Panc1 (cell line): ENCODE measurements around the gene NTRK1. TPM values are rescaled to one million over a fixed set of nuclear protein-coding genes. Genes with fewer than 3 reads are reported as not detected.
A peak's percentile ranks its signal among the peaks of the same experiment; 100 is the strongest.

Experiments
- ATAC-seq: fragments of 200-7000 bp; cut with Tn5 transposase; 2 replicates; pipeline ENCODE4 v1.9.1; 2020; ENCODE audit warnings: mild to moderate bottlenecking, moderate library complexity
- BruUV-seq: library from RNA; stranded (reverse); fragments of 400-500 nt; replicated peaks from 2 replicates; lab custom pipeline; 2021; lab: Mats Ljungman, UMichigan
- CTCF ChIA-PET: fragments of 300-600 bp; sonication (Branson Sonifier 250); formaldehyde crosslinking; loops from one replicate; lab custom pipeline; 2022; ENCODE audit warnings: antibody characterized with exemption; lab: Charles Lee
- POLR2A ChIA-PET: fragments of 300-600 bp; sonication (Branson Sonifier 250); formaldehyde crosslinking; loops from one replicate; lab custom pipeline; 2022; ENCODE audit warnings: antibody characterized with exemption; lab: Charles Lee
- DNase-seq: peaks from one replicate; pipeline ENCODE4 v3.0.0-alpha.2; 2010; ENCODE audit warnings: low read depth, low spot score
- H3K27ac ChIP-seq: 2 replicates; pipeline ENCODE4 v1.5.1; 2011; ENCODE audit warnings: mild to moderate bottlenecking, low read length, inconsistent platforms
- H3K27me3 ChIP-seq: fragments of 200-500 bp; sonication (Bioruptor generic); 2 replicates; pipeline ENCODE4 v1.6.0; 2014; ENCODE audit warnings: low read length, inconsistent platforms; ENCODE audit not compliant: control insufficient read depth, insufficient read depth
- H3K36me3 ChIP-seq: fragments of 200-500 bp; sonication (Bioruptor generic); 2 replicates; pipeline ENCODE4 v1.5.1; 2014; ENCODE audit warnings: inconsistent platforms, mild to moderate bottlenecking, low read length, moderate library complexity; ENCODE audit not compliant: control insufficient read depth, insufficient read depth
- H3K4me1 ChIP-seq: 2 replicates; pipeline ENCODE4 v1.5.1; 2011; ENCODE audit warnings: inconsistent platforms, mild to moderate bottlenecking, low read length, moderate library complexity; ENCODE audit not compliant: control insufficient read depth, insufficient read depth
- H3K4me3 ChIP-seq, 2 experiments: 2 replicates each; pipeline ENCODE4 v1.5.1; 2011 to 2012; ENCODE audit warnings: low read depth in 2 of 2, low read length in 2 of 2, mild to moderate bottlenecking in 2 of 2, inconsistent platforms in 1 of 2, moderate library complexity in 1 of 2
- H3K9me3 ChIP-seq: fragments of 200-500 bp; sonication (Bioruptor generic); 2 replicates; pipeline ENCODE4 v1.5.1; 2014; ENCODE audit warnings: low read depth, mild to moderate bottlenecking, inconsistent platforms, low read length, moderate library complexity; ENCODE audit not compliant: control insufficient read depth, insufficient read depth
- POLR2AphosphoS5 ChIP-seq: IDR thresholded peaks from 2 replicates; pipeline ENCODE4 v1.6.1; 2012; ENCODE audit warnings: mild to moderate bottlenecking, low read depth, low read length, moderate library complexity
- SIN3A ChIP-seq: IDR thresholded peaks from 2 replicates; pipeline ENCODE4 v1.6.1; 2012; ENCODE audit warnings: low read depth, mild to moderate bottlenecking, low read length, moderate library complexity, borderline replicate concordance; ENCODE audit not compliant: insufficient read depth
- TCF7L2 ChIP-seq: IDR thresholded peaks from 2 replicates; pipeline ENCODE4 v1.6.1; 2011; ENCODE audit warnings: mild to moderate bottlenecking, low read depth, low read length, inconsistent platforms
- in situ Hi-C: cut with HindIII; loops from 2 replicates; pipeline ENCODE4 v1.10.0; 2016; ENCODE audit warnings: low sequenced_read_pairs, low pct_unique_long_range_greater_than_20kb
- intact Hi-C: fragments of 100-400 bp; cut with micrococcal nuclease; formaldehyde crosslinking; loops from one replicate; pipeline ENCODE4 v1.10.0; 2022; ENCODE audit not compliant: unreplicated experiment
- total RNA-seq: library from RNA; stranded (reverse); gene quantifications from one replicate; pipeline ENCODE4 v1.2.1, GENCODE V29; 2021; ENCODE audit not compliant: unreplicated experiment
- TF ChIP-seq, protein P1 (sequence below), 2 experiments: IDR thresholded peaks; 2 replicates each; pipeline ENCODE4 v1.6.1; 2011 to 2012; ENCODE audit warnings: low read depth in 2 of 2, control low read depth in 1 of 2, low read length in 1 of 2, mild to moderate bottlenecking in 1 of 2, moderate library complexity in 1 of 2; ENCODE audit not compliant: insufficient read depth in 1 of 2
- TF ChIP-seq, protein P2 (sequence below): fragments of 450-650 bp; IDR thresholded peaks from 2 replicates; pipeline ENCODE4 v1.5.1; 2017; ENCODE audit warnings: mild to moderate bottlenecking

NTRK1 gene
- total RNA-seq, 1 experiment from 2014 or later: 0.21 TPM

DNA sequence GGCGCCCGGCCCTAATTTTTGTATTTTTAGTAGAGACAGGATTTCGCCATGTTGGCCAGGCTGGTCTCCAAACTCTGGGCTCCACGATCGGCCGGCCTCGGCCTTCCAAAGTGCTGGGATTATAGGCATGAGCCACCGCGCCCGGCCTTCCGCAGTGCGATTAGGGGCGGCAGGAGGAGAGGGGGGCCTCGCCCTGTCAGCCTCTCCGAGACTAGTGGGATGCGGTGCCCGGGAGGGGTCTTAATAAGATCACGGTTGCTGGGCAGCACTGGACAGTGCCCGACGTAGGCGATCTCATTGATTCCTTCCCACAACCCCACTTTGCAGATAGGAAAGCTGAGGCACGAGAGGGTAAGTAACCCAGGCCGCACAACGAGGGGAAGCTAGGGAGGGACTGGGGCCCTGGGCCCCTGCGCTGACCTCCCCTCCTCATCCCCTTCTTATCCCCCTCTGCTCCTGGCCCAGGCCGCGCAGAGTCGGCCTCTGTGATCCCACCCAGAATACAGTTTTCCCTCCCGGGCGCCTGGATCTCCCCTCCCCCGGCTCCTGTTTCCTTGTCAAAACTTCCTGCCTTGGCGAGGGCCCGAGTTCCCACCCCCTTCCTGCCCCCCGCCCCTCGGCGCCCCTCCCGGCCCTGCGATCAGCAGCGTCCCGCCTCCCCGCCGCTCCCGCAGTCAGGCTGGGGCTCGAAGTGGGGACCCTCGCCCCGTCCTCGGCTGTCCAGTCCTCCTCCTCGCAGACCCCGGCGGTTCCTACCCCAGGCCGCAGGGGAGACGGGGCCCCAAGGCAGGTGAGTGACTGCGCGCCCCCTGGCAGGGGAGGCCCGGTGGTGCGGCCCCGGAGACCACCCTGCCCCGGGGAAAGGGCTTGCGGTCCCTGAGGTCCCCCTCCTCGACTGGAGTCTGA, 32.6 kb downstream of the NTRK1 start, which contains the start of gene PEAR1:
TSS of gene PEAR1 (plus strand) at position 671 of the 906 bp plus-strand sequence. CDS start 10,209 bp downstream, outside the sequence.
- Histone ChIP-seq H3K9me3 (no peaks in the 10 kb centered on the region), H3K27ac (peak within 1 kb of the TSS; percentile 91), H3K36me3 (no peaks in the 10 kb centered on the region), H3K4me3 (peak within 1 kb of the TSS; percentile 35 to 62), H3K27me3 (no peaks in the 10 kb centered on the region), H3K4me1 (peaks cover 48% of the 10 kb centered on the region)
- in situ Hi-C loops (no loop called here), intact Hi-C loops (no loop called here)
- no TSS peak for BruUV-seq
- ChIA-PET CTCF (interaction anchor here (0.6 to 1.6 kb wide), 7 partner anchors 20 to 847 kb away, joined by 3 to 8 read pairs (median 5); partner anchors contain the start of genes LRRC71 and SH2D2A), POLR2A (no interaction called here)
- DNase-seq: no peak
- no peak for ATAC-seq
- TF ChIP-seq, protein P1, sequence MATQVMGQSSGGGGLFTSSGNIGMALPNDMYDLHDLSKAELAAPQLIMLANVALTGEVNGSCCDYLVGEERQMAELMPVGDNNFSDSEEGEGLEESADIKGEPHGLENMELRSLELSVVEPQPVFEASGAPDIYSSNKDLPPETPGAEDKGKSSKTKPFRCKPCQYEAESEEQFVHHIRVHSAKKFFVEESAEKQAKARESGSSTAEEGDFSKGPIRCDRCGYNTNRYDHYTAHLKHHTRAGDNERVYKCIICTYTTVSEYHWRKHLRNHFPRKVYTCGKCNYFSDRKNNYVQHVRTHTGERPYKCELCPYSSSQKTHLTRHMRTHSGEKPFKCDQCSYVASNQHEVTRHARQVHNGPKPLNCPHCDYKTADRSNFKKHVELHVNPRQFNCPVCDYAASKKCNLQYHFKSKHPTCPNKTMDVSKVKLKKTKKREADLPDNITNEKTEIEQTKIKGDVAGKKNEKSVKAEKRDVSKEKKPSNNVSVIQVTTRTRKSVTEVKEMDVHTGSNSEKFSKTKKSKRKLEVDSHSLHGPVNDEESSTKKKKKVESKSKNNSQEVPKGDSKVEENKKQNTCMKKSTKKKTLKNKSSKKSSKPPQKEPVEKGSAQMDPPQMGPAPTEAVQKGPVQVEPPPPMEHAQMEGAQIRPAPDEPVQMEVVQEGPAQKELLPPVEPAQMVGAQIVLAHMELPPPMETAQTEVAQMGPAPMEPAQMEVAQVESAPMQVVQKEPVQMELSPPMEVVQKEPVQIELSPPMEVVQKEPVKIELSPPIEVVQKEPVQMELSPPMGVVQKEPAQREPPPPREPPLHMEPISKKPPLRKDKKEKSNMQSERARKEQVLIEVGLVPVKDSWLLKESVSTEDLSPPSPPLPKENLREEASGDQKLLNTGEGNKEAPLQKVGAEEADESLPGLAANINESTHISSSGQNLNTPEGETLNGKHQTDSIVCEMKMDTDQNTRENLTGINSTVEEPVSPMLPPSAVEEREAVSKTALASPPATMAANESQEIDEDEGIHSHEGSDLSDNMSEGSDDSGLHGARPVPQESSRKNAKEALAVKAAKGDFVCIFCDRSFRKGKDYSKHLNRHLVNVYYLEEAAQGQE (IDR thresholded peaks at IDR 0.05; ENCODE audit: insufficient read depth in 1 of 2, low read depth in 2 of 2, low read length in 1 of 2): 0 out of 4 replicates have a peak, but pooled peaks of 1 of the 2 experiments have one; percentile 37
- no peak for TF ChIP-seq POLR2AphosphoS5

- H3K36me3 ChIP-seq: no peaks in the 10 kb centered on the region
- BruUV-seq: no TSS peak
- no peak for DNase-seq
- H3K27me3 ChIP-seq: no peaks in the 10 kb centered on the region
- H3K27ac ChIP-seq: peak overlapping the region; percentile 91
- peak overlapping the region; percentile 35 to 52 for H3K4me3 ChIP-seq
- ChIA-PET POLR2A (no interaction called here), CTCF (no interaction called here)
- no peaks in the 10 kb centered on the region for H3K9me3 ChIP-seq
- intact Hi-C loops: no loop called here
- H3K4me1 ChIP-seq: peaks cover 53% of the 10 kb centered on the region
- ATAC-seq: no peak
- in situ Hi-C loops: no loop called here
- TF ChIP-seq, protein P2, sequence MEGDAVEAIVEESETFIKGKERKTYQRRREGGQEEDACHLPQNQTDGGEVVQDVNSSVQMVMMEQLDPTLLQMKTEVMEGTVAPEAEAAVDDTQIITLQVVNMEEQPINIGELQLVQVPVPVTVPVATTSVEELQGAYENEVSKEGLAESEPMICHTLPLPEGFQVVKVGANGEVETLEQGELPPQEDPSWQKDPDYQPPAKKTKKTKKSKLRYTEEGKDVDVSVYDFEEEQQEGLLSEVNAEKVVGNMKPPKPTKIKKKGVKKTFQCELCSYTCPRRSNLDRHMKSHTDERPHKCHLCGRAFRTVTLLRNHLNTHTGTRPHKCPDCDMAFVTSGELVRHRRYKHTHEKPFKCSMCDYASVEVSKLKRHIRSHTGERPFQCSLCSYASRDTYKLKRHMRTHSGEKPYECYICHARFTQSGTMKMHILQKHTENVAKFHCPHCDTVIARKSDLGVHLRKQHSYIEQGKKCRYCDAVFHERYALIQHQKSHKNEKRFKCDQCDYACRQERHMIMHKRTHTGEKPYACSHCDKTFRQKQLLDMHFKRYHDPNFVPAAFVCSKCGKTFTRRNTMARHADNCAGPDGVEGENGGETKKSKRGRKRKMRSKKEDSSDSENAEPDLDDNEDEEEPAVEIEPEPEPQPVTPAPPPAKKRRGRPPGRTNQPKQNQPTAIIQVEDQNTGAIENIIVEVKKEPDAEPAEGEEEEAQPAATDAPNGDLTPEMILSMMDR: no peak
- TF ChIP-seq POLR2AphosphoS5 (no peak), SIN3A (no peak), TCF7L2 (no peak)
- TF ChIP-seq, protein P1 (IDR thresholded peaks at IDR 0.05; ENCODE audit: insufficient read depth in 1 of 2, low read depth in 2 of 2, low read length in 1 of 2): no peak
These were observed 33.3 kb downstream of the NTRK1 start for GRCh38 chr1:156894001-156894400.
